ENCODE measurements around the gene TBRG1. TPM values are rescaled to one million over a fixed set of nuclear protein-coding genes. Genes with fewer than 3 reads are reported as not detected.

TBRG1 gene
- total RNA-seq, 1 donor from 2014 or later, result 45.4 TPM

- Histone ChIP-seq H3K27me3 (ENCODE audit: control insufficient read depth, insufficient read depth, low read length) (peaks cover 2% of the 10 kb centered on the region), H3K4me3 (ENCODE audit: low read depth, low read length) (no peak overlapping the region), H3K36me3 (ENCODE audit: control insufficient read depth, insufficient read depth, low read length) (no peaks in the 10 kb centered on the region)
- no peak for TF ChIP-seq CTCF (IDR thresholded peaks at IDR 0.05; ENCODE audit: insufficient read depth, low read length, poor library complexity, severe bottlenecking)
- DNase-seq (ENCODE audit: low read depth), result no peak
These were observed 14.5 kb upstream of the TBRG1 start for GRCh38 chr11:124608147-124608546.

- H3K4me3 ChIP-seq (ENCODE audit: low read depth, low read length), result no peak overlapping the region
- no peak for TF ChIP-seq CTCF (IDR thresholded peaks at IDR 0.05; ENCODE audit: insufficient read depth, low read length, poor library complexity, severe bottlenecking)
- H3K36me3 ChIP-seq (ENCODE audit: control insufficient read depth, insufficient read depth, low read length), result no peaks in the 10 kb centered on the region
- peaks cover 6% of the 10 kb centered on the region for H3K27me3 ChIP-seq (ENCODE audit: control insufficient read depth, insufficient read depth, low read length)
- no peak for DNase-seq (ENCODE audit: low read depth)
These were observed 12.4 kb upstream of the TBRG1 start for GRCh38 chr11:124610295-124610694.

GRCh38 chr11:124611064-124611463, 11.6 kb upstream of the TBRG1 start, which contains the start of gene PANX3:
TSS of gene PANX3 (plus strand) at chr11:124611428. CDS start at chr11:124611557, 129 bp downstream.
- H3K4me3 ChIP-seq (ENCODE audit: low read depth, low read length), result no peak within 1 kb of the TSS
- H3K36me3 ChIP-seq (ENCODE audit: control insufficient read depth, insufficient read depth, low read length), result no peaks in the 10 kb centered on the region
- no peak for TF ChIP-seq CTCF (IDR thresholded peaks at IDR 0.05; ENCODE audit: insufficient read depth, low read length, poor library complexity, severe bottlenecking)

GRCh38 chr11:124612045-124612444, 10.6 kb upstream of the TBRG1 start:
- Histone ChIP-seq H3K36me3 (ENCODE audit: control insufficient read depth, insufficient read depth, low read length) (no peaks in the 10 kb centered on the region), H3K27me3 (ENCODE audit: control insufficient read depth, insufficient read depth, low read length) (peaks cover 6% of the 10 kb centered on the region), H3K4me3 (ENCODE audit: low read depth, low read length) (no peak overlapping the region)
- no peak for DNase-seq (ENCODE audit: low read depth)
- no peak for TF ChIP-seq CTCF (IDR thresholded peaks at IDR 0.05; ENCODE audit: insufficient read depth, low read length, poor library complexity, severe bottlenecking)

More at GRCh38 chr11:124611064-124611463, 11.6 kb upstream of the TBRG1 start, which contains the start of gene PANX3:
- H3K27me3 ChIP-seq (ENCODE audit: control insufficient read depth, insufficient read depth, low read length), result peaks cover 6% of the 10 kb centered on the region
- no peak for DNase-seq (ENCODE audit: low read depth)

GRCh38 chr11:124612567-124613246, 10.0 kb upstream of the TBRG1 start:
- Histone ChIP-seq H3K36me3 (ENCODE audit: control insufficient read depth, insufficient read depth, low read length) (no peaks in the 10 kb centered on the region), H3K27me3 (ENCODE audit: control insufficient read depth, insufficient read depth, low read length) (peaks cover 7% of the 10 kb centered on the region), H3K4me3 (ENCODE audit: low read depth, low read length) (no peak overlapping the region)
- TF ChIP-seq CTCF (IDR thresholded peaks at IDR 0.05; ENCODE audit: insufficient read depth, low read length, poor library complexity, severe bottlenecking), result no peak
- no peak for DNase-seq (ENCODE audit: low read depth)

- H3K27me3 ChIP-seq (ENCODE audit: control insufficient read depth, insufficient read depth, low read length), result peaks cover 2% of the 10 kb centered on the region
- DNase-seq (ENCODE audit: low read depth), result no peak
- no peak overlapping the region for H3K4me3 ChIP-seq (ENCODE audit: low read depth, low read length)
- no peak for TF ChIP-seq CTCF (IDR thresholded peaks at IDR 0.05; ENCODE audit: insufficient read depth, low read length, poor library complexity, severe bottlenecking)
- no peaks in the 10 kb centered on the region for H3K36me3 ChIP-seq (ENCODE audit: control insufficient read depth, insufficient read depth, low read length)
These were observed 3.8 kb upstream of the TBRG1 start for GRCh38 chr11:124618863-124619262.

Measured in kidney epithelial cell (primary cell).